Parathyroid adenoma (tissue), 2 donors: ENCODE data around the gene LSM14A.
"Not testable (repeated sequence)": the region's sequence is repeated elsewhere in the genome, so short reads cannot be mapped to it uniquely, and the experiment has no call there.

Experiments
- H2AFZ ChIP-seq: fragments of 300-600 bp; sonication (generic); one replicate; pipeline ENCODE4 v1.7.0; 2017; ENCODE audit warnings: antibody characterized with exemption, mild to moderate bottlenecking
- H3K27ac ChIP-seq: fragments of 300-600 bp; sonication (generic); one replicate; pipeline ENCODE4 v1.7.0; 2017
- H3K27me3 ChIP-seq: fragments of 300-600 bp; sonication (generic); one replicate; pipeline ENCODE4 v1.7.0; 2017; ENCODE audit warnings: low read length; ENCODE audit not compliant: control insufficient read depth, insufficient read depth
- H3K36me3 ChIP-seq: fragments of 300-600 bp; sonication (generic); one replicate; pipeline ENCODE4 v1.7.0; 2017; ENCODE audit warnings: low read length; ENCODE audit not compliant: control insufficient read depth, insufficient read depth
- H3K4me1 ChIP-seq: fragments of 300-600 bp; sonication (generic); one replicate; pipeline ENCODE4 v1.7.0; 2017; ENCODE audit warnings: control low read depth
- H3K4me2 ChIP-seq: fragments of 300-600 bp; sonication (generic); one replicate; pipeline ENCODE4 v1.7.0; 2017; ENCODE audit warnings: low read length
- H3K4me3 ChIP-seq: fragments of 300-600 bp; sonication (generic); one replicate; pipeline ENCODE4 v1.7.0; 2017; ENCODE audit warnings: low read depth, low read length
- H3K79me2 ChIP-seq: fragments of 300-600 bp; sonication (generic); one replicate; pipeline ENCODE4 v1.7.0; 2017; ENCODE audit warnings: control low read depth
- H3K9ac ChIP-seq: fragments of 300-600 bp; sonication (generic); one replicate; pipeline ENCODE4 v1.7.0; 2017; ENCODE audit warnings: mild to moderate bottlenecking
- H3K9me3 ChIP-seq: fragments of 300-600 bp; sonication (generic); one replicate; pipeline ENCODE4 v1.7.0; 2017; ENCODE audit warnings: low read length; ENCODE audit not compliant: control insufficient read depth
- CTCF ChIP-seq: fragments of 300-600 bp; sonication (generic); IDR thresholded peaks from one replicate; pipeline ENCODE4 v1.7.0; 2017; ENCODE audit warnings: antibody characterized with exemption, mild to moderate bottlenecking
- donor health status: primary hyperparathyroidism.

The LSM14A gene

GRCh38 chr19:34237939-34238338 is 65.6 kb downstream of the LSM14A start:
- Histone ChIP-seq H2AFZ (no peak overlapping the region), H3K79me2 (no peaks in the 10 kb centered on the region), H3K36me3 (no peaks in the 10 kb centered on the region), H3K4me1 (no peaks in the 10 kb centered on the region), H3K27me3 (no peaks in the 10 kb centered on the region), H3K9ac (no peak overlapping the region), H3K27ac (no peak overlapping the region), H3K9me3 (no peaks in the 10 kb centered on the region), H3K4me3 (no peak overlapping the region), H3K4me2 (no peak overlapping the region)
- no peak for TF ChIP-seq CTCF

GRCh38 chr19:34241513-34242337 is 69.4 kb downstream of the LSM14A start:
- Histone ChIP-seq H3K27me3 (no peaks in the 10 kb centered on the region), H3K27ac (no peak overlapping the region), H3K4me3 (no peak overlapping the region), H2AFZ (no peak overlapping the region), H3K9me3 (no peaks in the 10 kb centered on the region), H3K4me1 (no peaks in the 10 kb centered on the region), H3K79me2 (no peaks in the 10 kb centered on the region), H3K9ac (no peak overlapping the region), H3K36me3 (no peaks in the 10 kb centered on the region), H3K4me2 (no peak overlapping the region)
- TF ChIP-seq CTCF, result no peak

- not testable (repeated sequence) for H3K9me3 ChIP-seq, H3K4me1 ChIP-seq, H3K27me3 ChIP-seq, H3K79me2 ChIP-seq, H2AFZ ChIP-seq, H3K4me2 ChIP-seq, H3K9ac ChIP-seq, H3K4me3 ChIP-seq, H3K27ac ChIP-seq, H3K36me3 ChIP-seq
Measured at GRCh38 chr19:34243138-34243875, 71.0 kb downstream of the LSM14A start.

GRCh38 chr19:34243876-34244578 is 71.7 kb downstream of the LSM14A start:
- Histone ChIP-seq H3K36me3 (no peaks in the 10 kb centered on the region), H3K27ac (no peak overlapping the region), H3K4me1 (no peaks in the 10 kb centered on the region), H3K9me3 (no peaks in the 10 kb centered on the region), H3K79me2 (no peaks in the 10 kb centered on the region), H3K27me3 (no peaks in the 10 kb centered on the region), H3K4me3 (no peak overlapping the region), H3K9ac (no peak overlapping the region), H3K4me2 (no peak overlapping the region), H2AFZ (no peak overlapping the region)
- TF ChIP-seq CTCF, result no peak
